K562 (cell line): ENCODE measurements around the gene GPRC5B.

ENCODE experiments used
- CTCF ChIP-seq, 3 experiments: IDR thresholded peaks in 2 of 3; conservative IDR thresholded peaks in 1 of 3; 2 replicates each; pipeline ENCODE4 v1.5.1; 2011 to 2012; ENCODE audit warnings: low read length in 3 of 3, mild to moderate bottlenecking in 3 of 3, control low read depth in 2 of 3, improper control_type of control experiment in 1 of 3, inconsistent platforms in 1 of 3, low read depth in 1 of 3, mixed read lengths in 1 of 3, moderate library complexity in 1 of 3; ENCODE audit not compliant: insufficient read depth in 2 of 3
- JUNB ChIP-seq: fragments of 450-650 bp; formaldehyde crosslinking; conservative IDR thresholded peaks from 2 replicates; pipeline ENCODE4 v1.4.0; 2020; ENCODE audit warnings: mild to moderate bottlenecking
- SIN3A ChIP-seq, 2 experiments: fragments of 150-350 bp in 1 of 2; IDR thresholded peaks; 2 replicates each; pipeline ENCODE4 v1.6.1; 2011 to 2016; ENCODE audit warnings: borderline replicate concordance in 2 of 2, low read depth in 2 of 2, low read length in 2 of 2, mild to moderate bottlenecking in 2 of 2, moderate library complexity in 2 of 2; ENCODE audit not compliant: control insufficient read depth in 1 of 2
- TEAD4 ChIP-seq, 2 experiments: sonication (generic) in 1 of 2; formaldehyde crosslinking in 1 of 2; IDR thresholded peaks; 2 replicates each; pipeline versions ENCODE4 v1.6.1 to v1.8.0; 2012 to 2022; ENCODE audit warnings: borderline replicate concordance in 1 of 2, inconsistent platforms in 1 of 2, low read length in 1 of 2, mild to moderate bottlenecking in 1 of 2, missing genetic modification reagents in 1 of 2

GRCh38 chr16:19864566-19864965 is 20.1 kb downstream of the GPRC5B start:
- TF ChIP-seq SIN3A (IDR thresholded peaks at IDR 0.05; ENCODE audit: borderline replicate concordance in 2 of 2, control insufficient read depth in 1 of 2, low read depth in 2 of 2, low read length in 2 of 2) (no peak), JUNB (CRISPR knock-in tag) (no peak), CTCF (IDR thresholded peaks at IDR 0.05 in 2 of 3, conservative IDR thresholded peaks at IDR 0.05 in 1 of 3; ENCODE audit: insufficient read depth in 2 of 3, low read depth in 1 of 3, low read length in 3 of 3) (no peak), TEAD4 (IDR thresholded peaks at IDR 0.05; ENCODE audit: low read length) (no peak), TEAD4 (CRISPR knock-in tag; IDR thresholded peaks at IDR 0.05; ENCODE audit: borderline replicate concordance) (no peak)
